Hepatocyte (in vitro differentiated cells): ENCODE data around the gene EXOC4. TPM values are rescaled to one million over a fixed set of nuclear protein-coding genes. Genes with fewer than 3 reads are reported as not detected.

Experiments
- DNase-seq: peaks from one replicate; pipeline ENCODE4 v3.0.0-alpha.2; 2016; ENCODE audit warnings: low spot score
- H2AFZ ChIP-seq: fragments of 200-600 bp; sonication (generic); 2 replicates; pipeline ENCODE4 v1.6.0; 2016; ENCODE audit warnings: antibody characterized with exemption, mild to moderate bottlenecking
- H3K27ac ChIP-seq: fragments of 200-600 bp; sonication (generic); 2 replicates; pipeline ENCODE4 v1.5.1; 2016; ENCODE audit warnings: mild to moderate bottlenecking
- H3K27me3 ChIP-seq: fragments of 200-600 bp; sonication (generic); 2 replicates; pipeline ENCODE4 v1.6.1; 2016
- H3K36me3 ChIP-seq: fragments of 200-600 bp; sonication (generic); replicated peaks from 2 replicates; pipeline ENCODE4 v1.5.1; 2016; ENCODE audit warnings: low read depth; ENCODE audit not compliant: insufficient read depth
- H3K4me1 ChIP-seq: fragments of 200-600 bp; sonication (generic); 2 replicates; pipeline ENCODE4 v1.5.1; 2016; ENCODE audit warnings: mild to moderate bottlenecking, moderate library complexity; ENCODE audit not compliant: insufficient read depth
- H3K4me2 ChIP-seq: fragments of 200-600 bp; sonication (generic); 2 replicates; pipeline ENCODE4 v1.6.0; 2016
- H3K4me3 ChIP-seq: fragments of 200-600 bp; sonication (generic); 2 replicates; pipeline ENCODE4 v1.5.1; 2016; ENCODE audit warnings: mild to moderate bottlenecking
- H3K79me2 ChIP-seq: fragments of 200-600 bp; sonication (generic); 2 replicates; pipeline ENCODE4 v1.6.0; 2017; ENCODE audit warnings: mild to moderate bottlenecking
- H3K9me2 ChIP-seq: fragments of 200-600 bp; sonication (generic); replicated peaks from 2 replicates; pipeline ENCODE4 v1.6.0; 2017; ENCODE audit warnings: mild to moderate bottlenecking; ENCODE audit not compliant: insufficient read depth
- H3K9me3 ChIP-seq: fragments of 200-600 bp; sonication (generic); 2 replicates; pipeline ENCODE4 v1.5.1; 2016; ENCODE audit warnings: low read depth, mild to moderate bottlenecking
- H4K20me1 ChIP-seq: fragments of 200-600 bp; sonication (generic); 2 replicates; pipeline ENCODE4 v1.6.0; 2016; ENCODE audit warnings: mild to moderate bottlenecking; ENCODE audit not compliant: insufficient read depth, poor library complexity, severe bottlenecking
- EZH2 ChIP-seq: fragments of 200-600 bp; sonication (generic); IDR thresholded peaks from 2 replicates; pipeline ENCODE4 v1.6.1; 2016; ENCODE audit warnings: antibody characterized with exemption, mild to moderate bottlenecking, borderline replicate concordance
- EZH2phosphoT487 ChIP-seq: fragments of 200-600 bp; sonication (generic); IDR thresholded peaks from one replicate; pipeline ENCODE4 v1.6.1; 2018; ENCODE audit warnings: antibody characterized with exemption, mild to moderate bottlenecking, low read depth, moderate library complexity; ENCODE audit not compliant: unreplicated experiment, severe bottlenecking
- WGBS: methylation state at CpG from one replicate; pipeline ENCODE4 v1.1.6; 2016; ENCODE audit warnings: low lambda C conversion rate; ENCODE audit errors: missing lambda C conversion rate; 5-methylcytosine and 5-hydroxymethylcytosine counted together
- polyA plus RNA-seq: library from polyadenylated mRNA; unstranded; fragments of >200 nt; fragmentation: Nextera tagmentation; extraction: Ambion mirVana; gene quantifications from 2 replicates; pipeline ENCODE4 v1.2.1, GENCODE V29; 2016
- total RNA-seq: library from RNA; depleted of rRNA; stranded (reverse); fragments of >200 nt; gene quantifications from 2 replicates; pipeline ENCODE4 v1.2.3, GENCODE V29; 2014
- TF ChIP-seq, protein P1 (sequence below): fragments of 200-600 bp; sonication (generic); IDR thresholded peaks from 2 replicates; pipeline ENCODE4 v1.5.1; 2016; ENCODE audit warnings: antibody characterized with exemption, mild to moderate bottlenecking; ENCODE audit not compliant: poor library complexity

EXOC4 gene
- total and polyA plus RNA-seq, 2 experiments from 2014 or later = 34.8 to 56.1 TPM

DNA sequence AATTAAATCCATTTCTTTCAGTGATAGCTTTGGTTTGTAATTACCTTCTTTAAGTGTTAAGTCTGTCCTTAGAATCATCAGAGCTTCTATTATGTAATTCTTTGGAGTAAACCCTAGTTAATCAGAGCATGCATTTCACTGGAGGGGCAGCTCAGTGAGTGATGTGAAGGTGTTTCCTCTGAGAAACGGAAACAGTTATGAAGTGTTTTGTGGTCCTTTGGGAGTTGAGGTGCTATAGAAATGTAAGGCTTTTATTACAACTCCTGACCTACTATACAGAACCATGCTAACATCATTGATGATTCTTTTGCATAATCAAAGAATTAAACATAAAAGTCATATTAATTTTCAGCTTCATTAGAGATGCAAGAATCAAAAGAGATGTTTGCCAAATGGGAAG is 141.5 kb downstream of the EXOC4 start:
- Histone ChIP-seq H3K27me3 (no peaks in the 10 kb centered on the region), H3K4me2 (no peak overlapping the region), H3K9me3 (no peaks in the 10 kb centered on the region), H3K36me3 (no peaks in the 10 kb centered on the region), H2AFZ (no peak overlapping the region), H3K4me1 (no peaks in the 10 kb centered on the region), H3K9me2 (no peaks in the 10 kb centered on the region), H4K20me1 (no peaks in the 10 kb centered on the region), H3K27ac (no peak overlapping the region), H3K4me3 (no peak overlapping the region), H3K79me2 (no peaks in the 10 kb centered on the region)
- DNase-seq = no peak
- 76% methylated on average over 1 of the region's 1 CpG for WGBS
- TF ChIP-seq EZH2 (no peak), EZH2phosphoT487 (no peak)
- TF ChIP-seq, protein P1, sequence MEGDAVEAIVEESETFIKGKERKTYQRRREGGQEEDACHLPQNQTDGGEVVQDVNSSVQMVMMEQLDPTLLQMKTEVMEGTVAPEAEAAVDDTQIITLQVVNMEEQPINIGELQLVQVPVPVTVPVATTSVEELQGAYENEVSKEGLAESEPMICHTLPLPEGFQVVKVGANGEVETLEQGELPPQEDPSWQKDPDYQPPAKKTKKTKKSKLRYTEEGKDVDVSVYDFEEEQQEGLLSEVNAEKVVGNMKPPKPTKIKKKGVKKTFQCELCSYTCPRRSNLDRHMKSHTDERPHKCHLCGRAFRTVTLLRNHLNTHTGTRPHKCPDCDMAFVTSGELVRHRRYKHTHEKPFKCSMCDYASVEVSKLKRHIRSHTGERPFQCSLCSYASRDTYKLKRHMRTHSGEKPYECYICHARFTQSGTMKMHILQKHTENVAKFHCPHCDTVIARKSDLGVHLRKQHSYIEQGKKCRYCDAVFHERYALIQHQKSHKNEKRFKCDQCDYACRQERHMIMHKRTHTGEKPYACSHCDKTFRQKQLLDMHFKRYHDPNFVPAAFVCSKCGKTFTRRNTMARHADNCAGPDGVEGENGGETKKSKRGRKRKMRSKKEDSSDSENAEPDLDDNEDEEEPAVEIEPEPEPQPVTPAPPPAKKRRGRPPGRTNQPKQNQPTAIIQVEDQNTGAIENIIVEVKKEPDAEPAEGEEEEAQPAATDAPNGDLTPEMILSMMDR = no peak

DNA sequence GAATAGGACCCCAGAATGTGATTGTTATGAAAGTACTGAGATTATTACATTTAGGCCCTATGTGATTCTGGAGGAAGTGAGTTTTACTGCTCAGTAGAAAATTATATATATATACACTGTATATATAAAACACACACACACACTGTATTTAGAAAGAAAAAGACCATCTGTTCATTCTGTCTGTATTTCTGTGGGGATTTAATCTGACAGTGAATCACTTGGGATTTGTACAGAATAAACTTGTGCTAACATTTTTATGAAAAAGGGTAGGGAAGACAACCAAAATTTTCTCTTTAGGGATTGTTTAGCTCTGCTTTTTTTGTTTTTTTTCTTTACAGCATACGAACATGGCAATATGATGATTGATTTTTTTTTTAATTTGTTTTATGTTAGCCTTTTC is 142.7 kb downstream of the EXOC4 start:
- Histone ChIP-seq H3K27ac (no peak overlapping the region), H3K9me2 (no peaks in the 10 kb centered on the region), H2AFZ (no peak overlapping the region), H4K20me1 (no peaks in the 10 kb centered on the region), H3K79me2 (no peaks in the 10 kb centered on the region), H3K4me2 (no peak overlapping the region), H3K9me3 (no peaks in the 10 kb centered on the region), H3K4me1 (no peaks in the 10 kb centered on the region), H3K36me3 (no peaks in the 10 kb centered on the region), H3K27me3 (no peaks in the 10 kb centered on the region), H3K4me3 (no peak overlapping the region)
- 80% methylated on average over 1 of the region's 1 CpG for WGBS
- DNase-seq = no peak
- no peak for TF ChIP-seq EZH2
- TF ChIP-seq EZH2phosphoT487 = no peak
- TF ChIP-seq, protein P1 = no peak

DNA sequence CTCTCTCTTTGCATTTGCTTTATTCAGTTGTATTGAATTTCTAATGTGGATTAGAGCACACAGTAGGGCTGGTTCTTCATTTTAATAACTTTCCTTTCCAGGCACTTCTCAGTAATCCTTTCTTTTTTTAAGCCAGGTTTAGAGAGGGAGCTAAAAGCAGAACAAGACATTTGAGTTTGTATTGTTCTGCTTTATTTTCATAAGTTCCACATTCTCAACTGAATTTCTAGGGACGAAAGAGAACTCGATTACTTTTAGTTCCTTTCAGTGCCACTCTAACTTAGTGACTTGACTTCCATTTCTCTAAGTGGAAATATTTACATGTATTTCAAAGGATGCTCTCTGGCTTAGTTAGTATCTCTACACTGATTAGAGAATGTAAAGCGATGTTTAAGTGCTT is 145.6 kb downstream of the EXOC4 start:
- H3K79me2 ChIP-seq = no peaks in the 10 kb centered on the region
- H3K4me2 ChIP-seq = no peak overlapping the region
- H3K36me3 ChIP-seq = no peaks in the 10 kb centered on the region
- TF ChIP-seq EZH2 = no peak
- TF ChIP-seq, protein P1 = no peak
- TF ChIP-seq EZH2phosphoT487 = no peak
- no peaks in the 10 kb centered on the region for H3K4me1 ChIP-seq
- H3K27me3 ChIP-seq = no peaks in the 10 kb centered on the region
- no peak for DNase-seq
- H3K9me3 ChIP-seq = no peaks in the 10 kb centered on the region
- H3K4me3 ChIP-seq = no peak overlapping the region
- H3K27ac ChIP-seq = no peak overlapping the region
- H3K9me2 ChIP-seq = no peaks in the 10 kb centered on the region
- H4K20me1 ChIP-seq = no peaks in the 10 kb centered on the region
- WGBS = 95% methylated on average over 3 of the region's 3 CpGs
- H2AFZ ChIP-seq = no peak overlapping the region

DNA sequence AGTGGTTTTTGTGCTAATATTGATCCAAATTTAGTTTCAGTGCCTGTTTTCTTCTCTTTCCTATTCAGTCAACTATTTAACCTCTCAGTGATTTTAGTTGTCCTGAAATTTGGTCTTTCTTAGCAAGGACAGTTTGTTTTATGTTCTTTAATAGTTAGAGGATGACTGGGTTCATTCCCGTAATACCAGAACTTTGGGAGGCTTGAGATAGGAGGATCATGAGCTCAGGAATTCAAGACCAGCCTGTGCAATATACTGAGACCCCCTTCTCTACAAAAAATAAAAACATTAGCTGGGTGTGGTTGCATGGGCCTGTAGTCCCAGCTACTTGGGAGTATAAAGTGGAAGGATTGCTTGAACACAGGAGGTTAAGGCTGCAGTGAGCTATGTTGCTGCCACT is 148.3 kb downstream of the EXOC4 start:
- no peaks in the 10 kb centered on the region for H3K36me3 ChIP-seq
- H3K27ac ChIP-seq = no peak overlapping the region
- 88% methylated on average over 1 of the region's 1 CpG for WGBS
- no peak overlapping the region for H3K4me2 ChIP-seq
- TF ChIP-seq EZH2phosphoT487 (no peak), EZH2 (no peak)
- TF ChIP-seq, protein P1 = no peak
- no peak overlapping the region for H2AFZ ChIP-seq
- H3K27me3 ChIP-seq = no peaks in the 10 kb centered on the region
- no peaks in the 10 kb centered on the region for H3K9me2 ChIP-seq
- H3K9me3 ChIP-seq = no peaks in the 10 kb centered on the region
- DNase-seq = no peak
- no peak overlapping the region for H3K4me3 ChIP-seq
- H4K20me1 ChIP-seq = no peaks in the 10 kb centered on the region
- H3K79me2 ChIP-seq = peaks cover 3% of the 10 kb centered on the region
- no peaks in the 10 kb centered on the region for H3K4me1 ChIP-seq
